ENCODE data around the gene GRM4. TPM values are rescaled to one million over a fixed set of nuclear protein-coding genes. Genes with fewer than 3 reads are reported as not detected.

GRM4 gene
- total RNA-seq, 5 donors from 2014 or later (not counting 1 experiment from before 2014, with no cell fraction given): 0.10 to 0.38 (median 0.21) TPM; not detected in 1

DNA sequence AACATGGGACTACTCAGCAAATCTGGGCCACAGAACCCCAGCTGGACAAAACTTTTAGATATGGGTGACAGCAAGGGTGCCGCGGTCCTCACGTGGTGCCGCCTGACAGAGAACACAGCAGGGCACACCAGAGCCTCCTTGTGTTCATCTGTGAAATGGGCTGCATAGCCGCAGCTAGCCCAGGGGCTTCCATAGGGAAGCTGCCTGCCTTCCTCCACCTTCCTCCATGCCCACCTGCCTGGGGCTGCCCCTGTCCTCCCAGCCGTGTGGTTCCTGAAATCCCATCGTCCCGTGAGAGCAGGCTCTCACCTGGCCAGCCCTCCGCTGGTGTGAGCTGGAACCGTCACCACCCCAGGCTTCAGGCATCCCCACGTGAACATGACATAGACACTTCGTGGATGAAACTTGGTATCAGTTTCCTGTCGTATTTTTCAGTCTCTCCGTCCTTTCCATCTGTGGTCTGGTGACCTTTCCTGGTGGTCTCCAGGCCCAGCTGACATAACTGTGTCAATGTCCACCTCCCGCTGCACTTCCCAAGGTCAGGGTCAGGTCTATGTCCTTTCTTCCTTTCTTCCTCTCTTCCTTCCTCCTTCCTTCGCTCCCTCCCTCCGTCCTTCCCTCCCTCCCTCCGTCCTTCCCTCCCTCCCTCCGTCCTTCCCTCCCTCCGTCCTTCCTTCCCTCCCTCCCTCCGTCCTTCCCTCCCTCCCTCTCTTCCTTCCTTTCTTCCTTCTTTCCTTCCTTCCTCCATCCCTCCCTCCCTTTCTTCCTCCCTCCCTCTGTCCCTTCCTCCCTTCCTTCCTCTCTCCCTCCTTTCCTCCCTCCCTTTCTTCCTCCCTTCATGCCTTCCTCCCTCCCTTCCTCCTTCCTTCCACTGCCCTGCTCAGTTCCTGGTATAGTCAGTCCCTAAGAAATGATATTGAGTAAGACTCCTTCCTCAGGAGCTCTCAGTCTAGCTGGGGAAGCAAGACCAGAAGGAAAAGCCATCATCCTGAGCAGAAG, 78.8 kb downstream of the GRM4 start:
- 54% methylated on average over 21 of the region's 21 CpGs for WGBS (ENCODE audit: insufficient coverage)
- Histone ChIP-seq H3K4me3 (ENCODE audit: control insufficient read depth in 1 of 2, extremely low read depth in 1 of 2, low read length in 1 of 2) (no peak overlapping the region), H3K27ac (ENCODE audit: low read length) (no peak overlapping the region), H3K9me3 (no peaks in the 10 kb centered on the region), H3K27me3 (replicated peaks in 1 of 2; ENCODE audit: control insufficient read depth in 2 of 2, extremely low read depth in 1 of 2, insufficient read depth in 2 of 2, low read length in 1 of 2) (peaks cover 0 to 25% of the 10 kb centered on the region in 2 experiments), H3K36me3 (ENCODE audit: control insufficient read depth in 2 of 2, extremely low read depth in 1 of 2, insufficient read depth in 1 of 2, low read length in 1 of 2) (no peaks in the 10 kb centered on the region), H3K4me1 (ENCODE audit: control insufficient read depth in 1 of 2, extremely low read depth in 1 of 2, insufficient read depth in 2 of 2, low read length in 2 of 2) (no peaks in the 10 kb centered on the region)
- peaks cover 10 to 13% of the 10 kb centered on the region in 2 donors for H3K27me3 Mint-ChIP-seq
- no peak overlapping the region for H3K27ac Mint-ChIP-seq
- H3K9me3 Mint-ChIP-seq: no peaks in the 10 kb centered on the region
- no peak overlapping the region for H3K4me3 Mint-ChIP-seq
- no peaks in the 10 kb centered on the region for H3K4me1 Mint-ChIP-seq
- ChIA-PET POLR2A (no interaction called here), CTCF (no interaction called here)
- no peak for DNase-seq
- no peaks in the 10 kb centered on the region for H3K36me3 Mint-ChIP-seq
- ATAC-seq (replicated peaks in 1 of 4): no peak

DNA sequence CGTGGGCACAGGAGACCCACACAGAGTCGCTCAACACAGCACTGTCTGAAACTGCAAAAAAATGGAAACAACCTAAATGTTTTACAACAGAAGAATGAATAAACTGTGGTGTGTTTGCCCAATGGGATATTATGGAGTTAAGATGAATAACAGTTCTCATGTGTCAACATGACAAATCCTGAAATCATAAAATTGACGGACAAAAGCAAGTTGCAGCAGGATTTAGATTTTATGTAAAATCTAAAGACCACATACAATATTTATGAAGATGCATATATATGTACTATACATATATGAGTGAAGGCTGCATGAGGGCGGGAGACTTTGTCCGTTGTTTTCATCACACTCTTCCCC, 79.7 kb downstream of the GRM4 start:
- no peaks in the 10 kb centered on the region for H3K4me1 ChIP-seq (ENCODE audit: control insufficient read depth in 1 of 2, extremely low read depth in 1 of 2, insufficient read depth in 2 of 2, low read length in 2 of 2)
- ChIA-PET POLR2A (no interaction called here), CTCF (no interaction called here)
- Mint-ChIP-seq H3K27me3 (peaks cover 10 to 13% of the 10 kb centered on the region in 2 donors), H3K4me1 (no peaks in the 10 kb centered on the region), H3K36me3 (no peaks in the 10 kb centered on the region), H3K27ac (no peak overlapping the region), H3K9me3 (no peaks in the 10 kb centered on the region), H3K4me3 (no peak overlapping the region)
- DNase-seq (no peak), ATAC-seq (replicated peaks in 1 of 4) (no peak)
- no peaks in the 10 kb centered on the region for H3K36me3 ChIP-seq (ENCODE audit: control insufficient read depth in 2 of 2, extremely low read depth in 1 of 2, insufficient read depth in 1 of 2, low read length in 1 of 2)
- no peak overlapping the region for H3K27ac ChIP-seq (ENCODE audit: low read length)
- no CpG with 5 or more reads among the region's 5 CpGs for WGBS (ENCODE audit: insufficient coverage)
- no peak overlapping the region for H3K4me3 ChIP-seq (ENCODE audit: control insufficient read depth in 1 of 2, extremely low read depth in 1 of 2, low read length in 1 of 2)
- peaks cover 0 to 29% of the 10 kb centered on the region in 2 experiments for H3K27me3 ChIP-seq (replicated peaks in 1 of 2; ENCODE audit: control insufficient read depth in 2 of 2, extremely low read depth in 1 of 2, insufficient read depth in 2 of 2, low read length in 1 of 2)
- no peaks in the 10 kb centered on the region for H3K9me3 ChIP-seq

DNA sequence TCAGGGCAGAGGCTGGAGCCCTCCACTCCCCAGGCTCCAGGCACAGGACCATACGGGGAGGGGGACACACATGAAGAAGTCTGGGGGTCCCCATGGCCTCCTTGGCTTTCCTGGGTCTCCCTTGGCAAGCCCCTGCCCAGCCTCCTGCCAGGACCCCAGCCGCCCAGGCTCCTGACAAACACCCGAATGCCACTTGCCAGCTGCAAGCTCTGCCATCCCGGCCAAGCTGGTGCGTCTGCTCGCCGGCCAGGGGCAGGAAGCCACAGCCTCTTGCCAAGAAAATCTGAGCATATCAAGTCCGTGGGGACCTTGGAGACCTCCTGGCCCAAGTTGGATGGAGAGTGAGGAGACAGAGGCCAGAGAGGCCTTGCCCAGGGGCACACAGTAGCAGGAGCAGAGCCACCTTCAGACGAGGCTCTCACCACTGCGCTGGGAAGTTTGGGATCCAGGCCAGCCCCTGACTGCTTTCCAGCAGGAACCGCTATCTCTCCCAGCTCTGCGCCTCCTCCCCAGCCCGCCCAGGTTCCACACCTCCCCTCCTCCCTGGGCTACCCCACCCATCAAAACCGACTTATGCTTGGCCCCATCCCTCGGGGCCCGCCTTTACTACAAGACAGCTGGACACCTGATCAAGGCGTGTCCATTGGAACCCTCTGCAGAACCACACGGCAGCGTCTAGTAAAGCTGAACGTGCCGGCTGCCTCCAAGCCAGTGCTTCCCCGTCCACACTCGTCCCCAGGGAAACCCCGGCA, 80.2 kb downstream of the GRM4 start:
- Mint-ChIP-seq H3K27ac (no peak overlapping the region), H3K4me1 (no peaks in the 10 kb centered on the region), H3K4me3 (no peak overlapping the region), H3K9me3 (no peaks in the 10 kb centered on the region), H3K27me3 (peaks cover 10 to 13% of the 10 kb centered on the region in 2 donors), H3K36me3 (no peaks in the 10 kb centered on the region)
- no peak overlapping the region for H3K4me3 ChIP-seq (ENCODE audit: control insufficient read depth in 1 of 2, extremely low read depth in 1 of 2, low read length in 1 of 2)
- no peaks in the 10 kb centered on the region for H3K9me3 ChIP-seq
- H3K36me3 ChIP-seq (ENCODE audit: control insufficient read depth in 2 of 2, extremely low read depth in 1 of 2, insufficient read depth in 1 of 2, low read length in 1 of 2): no peaks in the 10 kb centered on the region
- POLR2A ChIA-PET: no interaction called here
- ATAC-seq (replicated peaks in 1 of 4) (no peak), DNase-seq (no peak)
- WGBS (ENCODE audit: insufficient coverage): 74% methylated on average over 18 of the region's 24 CpGs
- CTCF ChIA-PET: no interaction called here
- H3K27me3 ChIP-seq (replicated peaks in 1 of 2; ENCODE audit: control insufficient read depth in 2 of 2, extremely low read depth in 1 of 2, insufficient read depth in 2 of 2, low read length in 1 of 2): peaks cover 0 to 32% of the 10 kb centered on the region in 2 experiments
- H3K27ac ChIP-seq (ENCODE audit: low read length): no peak overlapping the region
- H3K4me1 ChIP-seq (ENCODE audit: control insufficient read depth in 1 of 2, extremely low read depth in 1 of 2, insufficient read depth in 2 of 2, low read length in 2 of 2): no peaks in the 10 kb centered on the region

DNA sequence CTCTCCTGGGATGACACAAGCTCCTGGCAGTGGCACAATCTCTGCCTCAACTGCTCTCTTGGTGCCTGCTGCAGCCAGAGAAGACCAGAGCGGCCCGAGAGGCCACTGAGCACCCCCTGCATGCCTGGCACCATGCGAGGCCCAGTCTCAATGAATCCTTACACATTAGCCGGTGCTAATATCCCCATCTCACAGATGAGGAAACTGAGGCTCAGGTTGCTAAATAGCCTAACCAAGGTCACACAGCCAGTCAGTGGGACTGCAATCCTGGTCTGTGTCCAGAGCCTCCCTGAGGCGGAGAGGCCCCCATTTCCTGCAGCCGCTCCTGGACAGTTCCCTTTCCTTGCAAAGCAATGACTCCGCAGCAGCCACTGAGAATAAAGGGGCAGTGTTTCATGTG, 81.2 kb downstream of the GRM4 start:
- H3K27me3 ChIP-seq (replicated peaks in 1 of 2; ENCODE audit: control insufficient read depth in 2 of 2, extremely low read depth in 1 of 2, insufficient read depth in 2 of 2, low read length in 1 of 2): peaks cover 0 to 41% of the 10 kb centered on the region in 2 experiments
- DNase-seq (no peak), ATAC-seq (replicated peaks in 1 of 4) (no peak)
- H3K9me3 ChIP-seq: no peaks in the 10 kb centered on the region
- H3K9me3 Mint-ChIP-seq: no peaks in the 10 kb centered on the region
- H3K27ac Mint-ChIP-seq: no peak overlapping the region
- H3K4me3 ChIP-seq (ENCODE audit: control insufficient read depth in 1 of 2, extremely low read depth in 1 of 2, low read length in 1 of 2): no peak overlapping the region
- ChIA-PET POLR2A (no interaction called here), CTCF (no interaction called here)
- H3K36me3 Mint-ChIP-seq: no peaks in the 10 kb centered on the region
- H3K36me3 ChIP-seq (ENCODE audit: control insufficient read depth in 2 of 2, extremely low read depth in 1 of 2, insufficient read depth in 1 of 2, low read length in 1 of 2): no peaks in the 10 kb centered on the region
- peaks cover 10 to 13% of the 10 kb centered on the region in 2 donors for H3K27me3 Mint-ChIP-seq
- no peak overlapping the region for H3K4me3 Mint-ChIP-seq
- no peaks in the 10 kb centered on the region for H3K4me1 ChIP-seq (ENCODE audit: control insufficient read depth in 1 of 2, extremely low read depth in 1 of 2, insufficient read depth in 2 of 2, low read length in 2 of 2)
- 41% methylated on average over 2 of the region's 7 CpGs for WGBS (ENCODE audit: insufficient coverage)
- no peak overlapping the region for H3K27ac ChIP-seq (ENCODE audit: low read length)
- H3K4me1 Mint-ChIP-seq: no peaks in the 10 kb centered on the region

DNA sequence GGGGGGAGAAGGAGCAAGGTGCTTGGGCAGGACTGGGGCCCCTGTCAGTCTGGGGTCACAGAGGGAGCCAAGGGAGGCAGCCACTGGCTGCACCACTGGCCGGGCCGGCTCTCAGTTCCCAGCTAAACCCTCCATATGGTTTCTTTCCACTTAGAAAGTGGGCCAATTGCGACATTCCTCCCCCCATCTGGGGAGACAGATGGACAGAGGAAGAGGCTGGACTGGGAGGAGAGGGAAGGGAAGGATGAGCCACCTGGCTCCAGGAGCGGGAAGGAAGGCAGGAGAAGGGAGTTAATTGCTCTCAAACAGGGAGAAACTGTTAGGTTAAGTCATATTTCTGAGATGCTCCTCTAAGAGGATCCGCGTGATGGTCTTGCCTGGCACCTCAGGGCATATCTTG, 82.2 kb downstream of the GRM4 start:
- ATAC-seq (replicated peaks in 1 of 4) (no peak), DNase-seq (no peak)
- 86% methylated on average over 3 of the region's 6 CpGs for WGBS (ENCODE audit: insufficient coverage)
- Histone ChIP-seq H3K36me3 (ENCODE audit: control insufficient read depth in 2 of 2, extremely low read depth in 1 of 2, insufficient read depth in 1 of 2, low read length in 1 of 2) (no peaks in the 10 kb centered on the region), H3K4me3 (ENCODE audit: control insufficient read depth in 1 of 2, extremely low read depth in 1 of 2, low read length in 1 of 2) (no peak overlapping the region), H3K9me3 (no peaks in the 10 kb centered on the region), H3K27ac (ENCODE audit: low read length) (no peak overlapping the region), H3K4me1 (ENCODE audit: control insufficient read depth in 1 of 2, extremely low read depth in 1 of 2, insufficient read depth in 2 of 2, low read length in 2 of 2) (no peaks in the 10 kb centered on the region), H3K27me3 (replicated peaks in 1 of 2; ENCODE audit: control insufficient read depth in 2 of 2, extremely low read depth in 1 of 2, insufficient read depth in 2 of 2, low read length in 1 of 2) (peaks cover 0 to 44% of the 10 kb centered on the region in 2 experiments)
- CTCF ChIA-PET: no interaction called here
- Mint-ChIP-seq H3K27me3 (peaks cover 10 to 13% of the 10 kb centered on the region in 2 donors), H3K4me1 (no peaks in the 10 kb centered on the region), H3K27ac (no peak overlapping the region), H3K9me3 (no peaks in the 10 kb centered on the region), H3K4me3 (no peak overlapping the region), H3K36me3 (no peaks in the 10 kb centered on the region)
- POLR2A ChIA-PET: no interaction called here

DNA sequence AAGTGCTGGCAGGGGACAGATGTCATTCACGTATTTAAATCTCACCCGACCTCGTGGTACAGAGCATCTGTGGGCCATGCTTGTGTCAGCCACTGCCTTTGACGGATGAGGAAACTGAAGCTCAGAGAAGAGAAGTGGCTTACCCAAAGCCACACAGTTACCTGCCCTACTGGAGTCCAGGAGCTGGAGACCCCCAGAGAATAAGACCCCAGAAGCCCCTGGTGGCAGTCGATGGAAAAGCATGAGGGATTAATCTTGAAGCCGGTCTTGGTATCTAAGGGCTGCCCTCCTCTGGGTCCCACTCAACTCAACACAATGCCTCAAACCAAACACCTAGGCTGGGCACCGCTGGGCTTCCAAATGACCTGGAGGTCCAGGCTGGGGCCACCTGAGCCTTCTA, 83.1 kb downstream of the GRM4 start:
- no peaks in the 10 kb centered on the region for H3K36me3 ChIP-seq (ENCODE audit: control insufficient read depth in 2 of 2, extremely low read depth in 1 of 2, insufficient read depth in 1 of 2, low read length in 1 of 2)
- peaks cover 0 to 42% of the 10 kb centered on the region in 2 experiments for H3K27me3 ChIP-seq (replicated peaks in 1 of 2; ENCODE audit: control insufficient read depth in 2 of 2, extremely low read depth in 1 of 2, insufficient read depth in 2 of 2, low read length in 1 of 2)
- Mint-ChIP-seq H3K36me3 (no peaks in the 10 kb centered on the region), H3K27ac (no peak overlapping the region), H3K9me3 (no peaks in the 10 kb centered on the region), H3K4me3 (no peak overlapping the region), H3K27me3 (peaks cover 10 to 12% of the 10 kb centered on the region in 2 donors), H3K4me1 (no peaks in the 10 kb centered on the region)
- 80% methylated on average over 4 of the region's 7 CpGs for WGBS (ENCODE audit: insufficient coverage)
- H3K4me3 ChIP-seq (ENCODE audit: control insufficient read depth in 1 of 2, extremely low read depth in 1 of 2, low read length in 1 of 2): no peak overlapping the region
- ATAC-seq (replicated peaks in 1 of 4): no peak
- H3K9me3 ChIP-seq: no peaks in the 10 kb centered on the region
- POLR2A ChIA-PET: no interaction called here
- DNase-seq: no peak
- CTCF ChIA-PET: no interaction called here
- H3K27ac ChIP-seq (ENCODE audit: low read length): no peak overlapping the region
- no peaks in the 10 kb centered on the region for H3K4me1 ChIP-seq (ENCODE audit: control insufficient read depth in 1 of 2, extremely low read depth in 1 of 2, insufficient read depth in 2 of 2, low read length in 2 of 2)

Data from T-cell (primary cell).